ENCODE results near the gene BMPR1A. TPM values are rescaled to one million over a fixed set of nuclear protein-coding genes. Genes with fewer than 3 reads are reported as not detected.

Gene BMPR1A
- total RNA-seq, 6 experiments from 2014 or later = 41.9 to 50.5 (median 46.6) TPM

- Mint-ChIP-seq H3K4me3 (no peak overlapping the region), H3K36me3 (ENCODE audit: low read depth) (no peaks in the 10 kb centered on the region), H3K27ac (no peak overlapping the region), H3K4me1 (ENCODE audit: low read depth) (peaks cover 29% of the 10 kb centered on the region), H3K27me3 (ENCODE audit: insufficient read depth) (no peaks in the 10 kb centered on the region), H3K9me3 (no peaks in the 10 kb centered on the region)
- no peak for TF ChIP-seq CTCF (IDR thresholded peaks at IDR 0.05)
- DNase-seq = no peak
These were observed 67.7 kb downstream of the BMPR1A start for GRCh38 chr10:86824151-86824550.

- Mint-ChIP-seq H3K27me3 (ENCODE audit: insufficient read depth) (no peaks in the 10 kb centered on the region), H3K27ac (no peak overlapping the region), H3K36me3 (ENCODE audit: low read depth) (no peaks in the 10 kb centered on the region), H3K4me1 (ENCODE audit: low read depth) (peaks cover 39% of the 10 kb centered on the region), H3K9me3 (no peaks in the 10 kb centered on the region), H3K4me3 (no peak overlapping the region)
- DNase-seq = no peak
- no peak for TF ChIP-seq CTCF (IDR thresholded peaks at IDR 0.05)
These were observed 68.9 kb downstream of the BMPR1A start for GRCh38 chr10:86825366-86825765.

- Mint-ChIP-seq H3K36me3 (ENCODE audit: low read depth) (no peaks in the 10 kb centered on the region), H3K9me3 (no peaks in the 10 kb centered on the region)
- no peak for DNase-seq
These were observed 71.2 kb downstream of the BMPR1A start for GRCh38 chr10:86827639-86828038.

GRCh38 chr10:86828145-86828544 is 71.7 kb downstream of the BMPR1A start:
- DNase-seq = no peak
- Mint-ChIP-seq H3K27ac (no peak overlapping the region), H3K9me3 (no peaks in the 10 kb centered on the region), H3K4me3 (no peak overlapping the region), H3K27me3 (ENCODE audit: insufficient read depth) (no peaks in the 10 kb centered on the region), H3K4me1 (ENCODE audit: low read depth) (peaks cover 36% of the 10 kb centered on the region), H3K36me3 (ENCODE audit: low read depth) (no peaks in the 10 kb centered on the region)
- TF ChIP-seq CTCF (IDR thresholded peaks at IDR 0.05) = no peak

More at GRCh38 chr10:86827639-86828038, 71.2 kb downstream of the BMPR1A start:
- H3K27me3 Mint-ChIP-seq (ENCODE audit: insufficient read depth) = no peaks in the 10 kb centered on the region
- H3K4me3 Mint-ChIP-seq = no peak overlapping the region
- peaks cover 32% of the 10 kb centered on the region for H3K4me1 Mint-ChIP-seq (ENCODE audit: low read depth)
- no peak overlapping the region for H3K27ac Mint-ChIP-seq
- no peak for TF ChIP-seq CTCF (IDR thresholded peaks at IDR 0.05)

- no peak for DNase-seq
- Mint-ChIP-seq H3K9me3 (no peaks in the 10 kb centered on the region), H3K36me3 (ENCODE audit: low read depth) (no peaks in the 10 kb centered on the region), H3K4me1 (ENCODE audit: low read depth) (peaks cover 37% of the 10 kb centered on the region), H3K27me3 (ENCODE audit: insufficient read depth) (no peaks in the 10 kb centered on the region), H3K27ac (no peak overlapping the region), H3K4me3 (no peak overlapping the region)
- no peak for TF ChIP-seq CTCF (IDR thresholded peaks at IDR 0.05)
These were observed 73.1 kb downstream of the BMPR1A start for GRCh38 chr10:86829472-86829871.

- DNase-seq = no peak
- Mint-ChIP-seq H3K4me3 (no peak overlapping the region), H3K36me3 (ENCODE audit: low read depth) (no peaks in the 10 kb centered on the region), H3K9me3 (no peaks in the 10 kb centered on the region), H3K27me3 (ENCODE audit: insufficient read depth) (no peaks in the 10 kb centered on the region), H3K4me1 (ENCODE audit: low read depth) (peaks cover 37% of the 10 kb centered on the region), H3K27ac (no peak overlapping the region)
- TF ChIP-seq CTCF (IDR thresholded peaks at IDR 0.05) = no peak
These were observed 73.7 kb downstream of the BMPR1A start for GRCh38 chr10:86830043-86830591.
